CD4-positive, alpha-beta memory T cell (primary cell): Measurements from ENCODE around the gene AGRP. TPM values are rescaled to one million over a fixed set of nuclear protein-coding genes. Genes with fewer than 3 reads are reported as not detected.

ENCODE experiments used
- CTCF ChIA-PET: fragments of 350-600 bp; sonication (Branson Sonifier 250); formaldehyde crosslinking; loops from one replicate; lab custom pipeline; 2021; ENCODE audit warnings: inconsistent platforms; ENCODE audit not compliant: partially characterized antibody; lab: Charles Lee
- POLR2A ChIA-PET: fragments of 350-600 bp; sonication (Branson Sonifier 250); formaldehyde crosslinking; loops from one replicate; lab custom pipeline; 2021; ENCODE audit not compliant: partially characterized antibody; lab: Charles Lee
- DNase-seq, 5 donors: peaks; one replicate each; pipeline versions ENCODE4 v3.0.0 to v3.0.0-alpha.2; 2020 to 2022; ENCODE audit warnings: mixed read lengths in 1 of 5
- H3K27ac ChIP-seq: one replicate; pipeline ENCODE4 v1.7.0; 2013; ENCODE audit warnings: low read depth, low read length
- H3K27me3 ChIP-seq: 2 replicates; pipeline ENCODE4 v1.7.0; 2013; ENCODE audit warnings: mild to moderate bottlenecking, low read length, moderate library complexity; ENCODE audit not compliant: insufficient read depth
- H3K36me3 ChIP-seq: 2 replicates; pipeline ENCODE4 v1.7.0; 2013; ENCODE audit warnings: mild to moderate bottlenecking, low read length, moderate library complexity; ENCODE audit not compliant: insufficient read depth
- H3K4me1 ChIP-seq: 2 replicates; pipeline ENCODE4 v1.7.0; 2013; ENCODE audit warnings: mild to moderate bottlenecking, low read length, moderate library complexity; ENCODE audit not compliant: insufficient read depth
- H3K4me3 ChIP-seq, 2 donors: one replicate each; pipeline ENCODE4 v1.7.0; 2013; ENCODE audit warnings: low read length in 2 of 2, mild to moderate bottlenecking in 1 of 2
- H3K9me3 ChIP-seq, 2 donors: one replicate each; pipeline ENCODE4 v1.7.0; 2013; ENCODE audit warnings: low read length in 2 of 2, control low read depth in 1 of 2; ENCODE audit not compliant: control insufficient read depth in 1 of 2
- H3K27ac Mint-ChIP-seq, 7 donors: one replicate each; pipeline ENCODE4 v1.8.0; 2020 to 2021; ENCODE audit warnings: mixed read lengths in 7 of 7, mild to moderate bottlenecking in 6 of 7, inconsistent platforms in 3 of 7, moderate library complexity in 3 of 7
- H3K27me3 Mint-ChIP-seq, 2 donors: one replicate each; pipeline ENCODE4 v1.8.0; 2020 to 2021; ENCODE audit warnings: mixed read lengths in 2 of 2
- H3K36me3 Mint-ChIP-seq, 2 donors: one replicate each; pipeline ENCODE4 v1.8.0; 2020 to 2021; ENCODE audit warnings: mixed read lengths in 2 of 2, inconsistent platforms in 1 of 2, mild to moderate bottlenecking in 1 of 2
- H3K4me1 Mint-ChIP-seq, 4 donors: one replicate each; pipeline ENCODE4 v1.8.0; 2020 to 2021; ENCODE audit warnings: mixed read lengths in 4 of 4, mild to moderate bottlenecking in 1 of 4
- H3K4me3 Mint-ChIP-seq, 8 donors: one replicate each; pipeline ENCODE4 v1.8.0; 2020 to 2021; ENCODE audit warnings: mixed read lengths in 8 of 8, mild to moderate bottlenecking in 7 of 8, moderate library complexity in 6 of 8, inconsistent platforms in 3 of 8
- H3K9me3 Mint-ChIP-seq, 8 donors: one replicate each; pipeline ENCODE4 v1.8.0; 2020 to 2021; ENCODE audit warnings: mixed read lengths in 8 of 8, mild to moderate bottlenecking in 5 of 8, inconsistent platforms in 3 of 8, moderate library complexity in 1 of 8
- intact Hi-C: fragments of 100-400 bp; cut with micrococcal nuclease; formaldehyde crosslinking; loops from one replicate; pipeline ENCODE4 v1.15.1; 2023
- polyA plus RNA-seq, 2 donors: library from polyadenylated mRNA; unstranded; fragments of 300-500 nt; fragmentation: Illumina TruSeq; gene quantifications; one replicate each; pipeline ENCODE4 v1.2.3, GENCODE V29; 2021
- total RNA-seq, 2 experiments: library from RNA; stranded (reverse); gene quantifications; one replicate each; pipeline ENCODE4 v1.2.3, GENCODE V29; 2021

AGRP gene
- total and polyA plus RNA-seq, 4 experiments from 2014 or later: not detected

GRCh38 chr16:67526149-67526791, 42.9 kb upstream of the AGRP start:
- no peak for DNase-seq
- Mint-ChIP-seq H3K4me3 (peak overlapping the region in 3 of 8 donors; percentile 6 to 26 (median 7)), H3K4me1 (peaks cover 10 to 37% (median 22%) of the 10 kb centered on the region in 4 donors), H3K9me3 (no peaks in the 10 kb centered on the region), H3K27me3 (peaks cover 4 to 11% of the 10 kb centered on the region in 2 donors), H3K36me3 (no peaks in the 10 kb centered on the region), H3K27ac (peak overlapping the region in 5 of 7 donors; percentile 46 to 80 (median 58))
- ChIA-PET POLR2A (interaction anchor here (0.9 to 1.0 kb wide), 3 partner anchors 10 to 11 kb away, joined by 3 to 5 read pairs (median 5); no protein-coding TSS in a partner anchor), CTCF (interaction anchor here (1.0 to 18.1 kb wide), 5 partner anchors 21 to 289 kb away, joined by 3 to 712 read pairs (median 4); partner anchors contain the start of genes AGRP, ATP6V0D1 and CARMIL2)
- H3K27ac ChIP-seq: no peak overlapping the region
- no peaks in the 10 kb centered on the region for H3K36me3 ChIP-seq
- H3K27me3 ChIP-seq: peaks cover 6% of the 10 kb centered on the region
- no peak overlapping the region for H3K4me3 ChIP-seq
- intact Hi-C loops: no loop called here
- no peaks in the 10 kb centered on the region for H3K9me3 ChIP-seq
- H3K4me1 ChIP-seq: peaks cover 32% of the 10 kb centered on the region

- H3K4me1 Mint-ChIP-seq: peaks cover 12 to 34% (median 19%) of the 10 kb centered on the region in 4 donors
- H3K36me3 Mint-ChIP-seq: no peaks in the 10 kb centered on the region
- H3K9me3 ChIP-seq: no peaks in the 10 kb centered on the region
- POLR2A ChIA-PET: interaction anchor here (1.0 kb wide), 1 partner anchor 11 kb away, joined by 5 read pairs; no protein-coding TSS in a partner anchor
- H3K27me3 ChIP-seq: no peaks in the 10 kb centered on the region
- no peaks in the 10 kb centered on the region for H3K36me3 ChIP-seq
- peak overlapping the region in 2 of 7 donors; percentile 22 to 51 for H3K27ac Mint-ChIP-seq
- H3K4me3 ChIP-seq: no peak overlapping the region
- DNase-seq: no peak
- CTCF ChIA-PET: interaction anchor here (1.0 to 18.1 kb wide), 6 partner anchors 22 to 290 kb away, joined by 3 to 712 read pairs (median 5); partner anchors contain the start of genes AGRP, ATP6V0D1, C16orf86 and CARMIL2
- H3K9me3 Mint-ChIP-seq: no peaks in the 10 kb centered on the region
- no peak overlapping the region for H3K27ac ChIP-seq
- peaks cover 3 to 4% of the 10 kb centered on the region in 2 donors for H3K27me3 Mint-ChIP-seq
- H3K4me3 Mint-ChIP-seq: peak overlapping the region in 2 of 8 donors; percentile 3 to 4
- intact Hi-C loops: no loop called here
- peaks cover 23% of the 10 kb centered on the region for H3K4me1 ChIP-seq
Observed at GRCh38 chr16:67525176-67525860, 42.0 kb upstream of the AGRP start.

GRCh38 chr16:67521095-67521804, 37.9 kb upstream of the AGRP start:
- H3K36me3 Mint-ChIP-seq: no peaks in the 10 kb centered on the region
- peak; percentile 93 to 98 (median 94) for DNase-seq
- H3K27ac Mint-ChIP-seq: peak overlapping the region; percentile 98 to 100 (median 99)
- peak overlapping the region; percentile 92 for H3K27ac ChIP-seq
- H3K4me1 ChIP-seq: peaks cover 5% of the 10 kb centered on the region
- no peaks in the 10 kb centered on the region for H3K27me3 ChIP-seq
- peak overlapping the region; percentile 89 to 95 (median 91) for H3K4me3 Mint-ChIP-seq
- no peaks in the 10 kb centered on the region for H3K27me3 Mint-ChIP-seq
- intact Hi-C loops: loop anchor here (1.0 to 2.0 kb wide), 9 partner anchors 16 to 520 kb away; partner anchors contain the start of genes CARMIL2, CTCF, RANBP10 and TSNAXIP1
- ChIA-PET POLR2A (interaction anchor here (0.6 to 2.9 kb wide), 29 partner anchors 8 to 502 kb away, joined by 3 to 35 read pairs (median 5); partner anchors contain the start of genes ACD, ATP6V0D1, C16orf86 and CARMIL2), CTCF (interaction anchor here (0.6 to 18.1 kb wide), 75 partner anchors 8 to 1000 kb away, joined by 3 to 712 read pairs (median 5); partner anchors contain the start of genes ACD, AGRP, ATP6V0D1 and C16orf86)
- H3K36me3 ChIP-seq: no peaks in the 10 kb centered on the region
- H3K4me1 Mint-ChIP-seq: peaks cover 9 to 26% (median 12%) of the 10 kb centered on the region in 4 donors
- peak overlapping the region; percentile 72 to 98 for H3K4me3 ChIP-seq
- H3K9me3 ChIP-seq: no peaks in the 10 kb centered on the region
- no peaks in the 10 kb centered on the region for H3K9me3 Mint-ChIP-seq

- H3K27ac Mint-ChIP-seq: peak overlapping the region in 6 of 7 donors; percentile 25 to 90 (median 46)
- H3K4me1 Mint-ChIP-seq: peaks cover 14 to 23% (median 15%) of the 10 kb centered on the region in 4 donors
- no peaks in the 10 kb centered on the region for H3K9me3 Mint-ChIP-seq
- H3K9me3 ChIP-seq: no peaks in the 10 kb centered on the region
- no peak overlapping the region for H3K27ac ChIP-seq
- H3K4me3 ChIP-seq: no peak overlapping the region
- CTCF ChIA-PET: interaction anchor here (0.7 to 18.1 kb wide), 5 partner anchors 16 to 521 kb away, joined by 4 to 712 read pairs (median 101); partner anchors contain the start of genes AGRP and ATP6V0D1
- H3K36me3 ChIP-seq: no peaks in the 10 kb centered on the region
- DNase-seq: no peak
- H3K27me3 Mint-ChIP-seq: no peaks in the 10 kb centered on the region
- H3K4me1 ChIP-seq: peaks cover 8% of the 10 kb centered on the region
- H3K36me3 Mint-ChIP-seq: no peaks in the 10 kb centered on the region
- intact Hi-C loops: no loop called here
- H3K27me3 ChIP-seq: no peaks in the 10 kb centered on the region
- POLR2A ChIA-PET: no interaction called here
- H3K4me3 Mint-ChIP-seq: no peak overlapping the region
Observed at GRCh38 chr16:67519242-67519641, 35.9 kb upstream of the AGRP start.

GRCh38 chr16:67518676-67519075, 35.3 kb upstream of the AGRP start:
- H3K4me3 Mint-ChIP-seq: no peak overlapping the region
- no peaks in the 10 kb centered on the region for H3K9me3 Mint-ChIP-seq
- H3K27ac ChIP-seq: no peak overlapping the region
- intact Hi-C loops: no loop called here
- peaks cover 14 to 18% (median 14%) of the 10 kb centered on the region in 4 donors for H3K4me1 Mint-ChIP-seq
- H3K4me3 ChIP-seq: no peak overlapping the region
- CTCF ChIA-PET: interaction anchor here (5.0 to 18.1 kb wide), 2 partner anchors 16 to 28 kb away, joined by 125 to 712 read pairs; partner anchors contain the start of genes AGRP and ATP6V0D1
- no peak for DNase-seq
- H3K36me3 Mint-ChIP-seq: no peaks in the 10 kb centered on the region
- peak overlapping the region in 1 of 7 donors; percentile 53 for H3K27ac Mint-ChIP-seq
- no peaks in the 10 kb centered on the region for H3K36me3 ChIP-seq
- H3K9me3 ChIP-seq: no peaks in the 10 kb centered on the region
- no peaks in the 10 kb centered on the region for H3K27me3 Mint-ChIP-seq
- H3K4me1 ChIP-seq: peaks cover 13% of the 10 kb centered on the region
- H3K27me3 ChIP-seq: no peaks in the 10 kb centered on the region
- POLR2A ChIA-PET: no interaction called here

- Mint-ChIP-seq H3K4me3 (no peak overlapping the region), H3K4me1 (peaks cover 13 to 17% (median 14%) of the 10 kb centered on the region in 4 donors), H3K9me3 (no peaks in the 10 kb centered on the region), H3K27ac (no peak overlapping the region), H3K36me3 (no peaks in the 10 kb centered on the region), H3K27me3 (no peaks in the 10 kb centered on the region)
- Histone ChIP-seq H3K36me3 (no peaks in the 10 kb centered on the region), H3K4me1 (peaks cover 13% of the 10 kb centered on the region), H3K4me3 (no peak overlapping the region), H3K27me3 (no peaks in the 10 kb centered on the region), H3K27ac (no peak overlapping the region), H3K9me3 (no peaks in the 10 kb centered on the region)
- DNase-seq: no peak
- intact Hi-C loops: no loop called here
- POLR2A ChIA-PET: interaction anchor here (1.2 kb wide), 1 partner anchor 37 kb away, joined by 3 read pairs; the partner anchor contains the start of gene ATP6V0D1
- CTCF ChIA-PET: interaction anchor here (0.8 to 18.1 kb wide), 8 partner anchors 15 to 299 kb away, joined by 3 to 712 read pairs (median 4); partner anchors contain the start of genes AGRP, ATP6V0D1 and CARMIL2
Observed at GRCh38 chr16:67517661-67518423, 34.5 kb upstream of the AGRP start.
